ENCODE data around the gene RAP2A. TPM values are rescaled to one million over a fixed set of nuclear protein-coding genes. Genes with fewer than 3 reads are reported as not detected.

Gene RAP2A
- total and polyA plus RNA-seq, 9 of the 15 experiments (the other 6 are each of a cell fraction or from before 2014, with no cell fraction given): 1.8 to 11.7 (median 5.6) TPM

DNA sequence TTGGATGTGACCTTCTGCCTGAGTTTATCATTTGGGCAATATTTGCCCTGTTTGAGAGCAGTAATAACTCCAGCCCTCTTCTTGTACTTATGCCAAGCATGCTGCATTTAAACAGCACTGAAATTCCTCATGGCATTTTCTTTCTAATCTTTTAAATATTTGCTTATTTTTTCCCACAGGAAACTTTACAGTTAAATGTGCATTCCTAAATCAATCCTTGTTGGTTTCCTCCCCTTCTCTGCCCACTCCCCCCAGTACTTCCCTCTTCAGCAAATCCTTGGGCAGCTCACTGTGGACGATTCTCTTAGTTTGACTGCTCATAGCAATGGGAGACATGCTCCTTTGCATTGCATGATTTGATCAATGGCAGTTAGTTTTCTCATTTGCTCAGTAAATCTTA, 68.7 kb downstream of the RAP2A start:
- Histone ChIP-seq H3K4me1 (replicated peaks in 1 of 2; ENCODE audit: control insufficient read depth in 2 of 2, insufficient read depth in 2 of 2, low read length in 2 of 2) (no peaks in the 10 kb centered on the region), H3K9ac (ENCODE audit: insufficient read depth in 1 of 2, low read depth in 2 of 2, low read length in 2 of 2) (no peak overlapping the region), H3K4me2 (ENCODE audit: insufficient read depth, low read length) (no peak overlapping the region), H3K4me3 (no peak overlapping the region), H3K9me1 (ENCODE audit: control insufficient read depth, insufficient read depth, low read length) (no peaks in the 10 kb centered on the region), H4K20me1 (replicated peaks; ENCODE audit: control insufficient read depth, insufficient read depth, low read length) (no peaks in the 10 kb centered on the region), H3K9me3 (replicated peaks; ENCODE audit: control insufficient read depth, insufficient read depth, low read depth, low read length) (no peaks in the 10 kb centered on the region), H3K27ac (ENCODE audit: extremely low read depth, low read depth, low read length) (no peak overlapping the region), H3K36me3 (ENCODE audit: control insufficient read depth, insufficient read depth, low read length) (no peaks in the 10 kb centered on the region), H2AFZ (ENCODE audit: low read depth, low read length) (no peak overlapping the region), H3K79me2 (ENCODE audit: control insufficient read depth, insufficient read depth, low read length) (no peaks in the 10 kb centered on the region), H3K27me3 (ENCODE audit: control insufficient read depth in 2 of 2, insufficient read depth in 2 of 2, low read length in 2 of 2) (peaks cover 0 to 5% of the 10 kb centered on the region in 2 experiments; a peak in 2 of 5 replicates)
- DNase-seq (ENCODE audit: extremely low read depth in 1 of 4, low spot score in 3 of 4): no peak
- no peak for ATAC-seq
- no TSS peak for BruUV-seq (replicated peaks)
- CTCF ChIA-PET (ENCODE audit: low intra/inter-chr PET ratio): no interaction called here
- intact Hi-C loops (cut with micrococcal nuclease): no loop called here
- POLR2A ChIA-PET: interaction anchor here (0.6 kb wide), 1 partner anchor 203 kb away, joined by 3 read pairs; no protein-coding TSS in a partner anchor
- in situ Hi-C loops (cut with MboI): no loop called here
- FAIRE-seq: no peak
- 0% methylated on average over 1 of the region's 1 CpG for WGBS (ENCODE audit: insufficient coverage, low coverage, missing lambda C conversion rate)
- TF ChIP-seq STAT6 (CRISPR knock-in tag; IDR thresholded peaks at IDR 0.05): no peak
- TF ChIP-seq ZBTB8A (IDR thresholded peaks at IDR 0.05; ENCODE audit: partially characterized antibody): no peak
- TF ChIP-seq U2AF1 (optimal IDR thresholded peaks at IDR 0.05; ENCODE audit: low read depth, low read length): no peak
- no peak for TF ChIP-seq YBX1 (IDR thresholded peaks at IDR 0.05)
- TF ChIP-seq XRCC4 (IDR thresholded peaks at IDR 0.05; ENCODE audit: extremely low read depth, insufficient read depth, insufficient read length): no peak
- TF ChIP-seq RFX7 (CRISPR knock-in tag; IDR thresholded peaks at IDR 0.05): no peak
- no peak for TF ChIP-seq MED1 (CRISPR knock-in tag; IDR thresholded peaks at IDR 0.05; ENCODE audit: borderline replicate concordance)
- no peak for TF ChIP-seq POLR3A (IDR thresholded peaks at IDR 0.05; ENCODE audit: borderline replicate concordance, extremely low read depth, insufficient read depth, insufficient read length)
- no peak for TF ChIP-seq EP400 (IDR thresholded peaks at IDR 0.05)
- TF ChIP-seq ZNF551 (CRISPR knock-in tag; IDR thresholded peaks at IDR 0.05): no peak
- no peak for TF ChIP-seq GTF3C2 (IDR thresholded peaks at IDR 0.05; ENCODE audit: borderline replicate concordance, extremely low read depth, insufficient read length)
- TF ChIP-seq, protein P1, sequence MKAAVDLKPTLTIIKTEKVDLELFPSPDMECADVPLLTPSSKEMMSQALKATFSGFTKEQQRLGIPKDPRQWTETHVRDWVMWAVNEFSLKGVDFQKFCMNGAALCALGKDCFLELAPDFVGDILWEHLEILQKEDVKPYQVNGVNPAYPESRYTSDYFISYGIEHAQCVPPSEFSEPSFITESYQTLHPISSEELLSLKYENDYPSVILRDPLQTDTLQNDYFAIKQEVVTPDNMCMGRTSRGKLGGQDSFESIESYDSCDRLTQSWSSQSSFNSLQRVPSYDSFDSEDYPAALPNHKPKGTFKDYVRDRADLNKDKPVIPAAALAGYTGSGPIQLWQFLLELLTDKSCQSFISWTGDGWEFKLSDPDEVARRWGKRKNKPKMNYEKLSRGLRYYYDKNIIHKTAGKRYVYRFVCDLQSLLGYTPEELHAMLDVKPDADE (conservative IDR thresholded peaks at IDR 0.05; ENCODE audit: control insufficient read depth, low read depth, low read length): no peak
- TF ChIP-seq DIDO1 (tag; IDR thresholded peaks at IDR 0.05; ENCODE audit: low read depth): no peak
